B cell (primary cell): Measurements from ENCODE around the gene ARHGAP42. TPM values are rescaled to one million over a fixed set of nuclear protein-coding genes. Genes with fewer than 3 reads are reported as not detected.

Experiments
- ATAC-seq: fragments of 200-7000 bp; cut with Tn5 transposase; one replicate; pipeline ENCODE4 v1.10.0; 2021; ENCODE audit warnings: low read depth, mild to moderate bottlenecking, moderate number of reproducible peaks, moderate library complexity
- CTCF ChIA-PET: fragments of 350-600 bp; sonication (Branson Sonifier 250); formaldehyde crosslinking; loops from one replicate; lab custom pipeline; 2021; ENCODE audit warnings: antibody characterized with exemption, inconsistent platforms; lab: Charles Lee
- POLR2A ChIA-PET: fragments of 350-600 bp; sonication (Branson Sonifier 250); formaldehyde crosslinking; loops from one replicate; lab custom pipeline; 2021; ENCODE audit warnings: antibody characterized with exemption; lab: Charles Lee
- DNase-seq: peaks from one replicate; pipeline ENCODE4 v3.0.0; 2013
- H2AFZ ChIP-seq: 2 replicates; pipeline ENCODE4 v1.6.1; 2012; ENCODE audit warnings: mild to moderate bottlenecking, low read depth, low read length; ENCODE audit not compliant: insufficient read depth, poor library complexity, severe bottlenecking
- H3K27ac ChIP-seq, 2 donors: 1 replicate in 1 of 2; 2 replicates in 1 of 2; pipeline ENCODE4 v1.5.1; 2012 to 2013; ENCODE audit warnings: low read length in 2 of 2, mild to moderate bottlenecking in 2 of 2, moderate library complexity in 1 of 2
- H3K27me3 ChIP-seq, 4 experiments: fragments of 200-600 bp in 1 of 4; sonication (generic) in 1 of 4; replicated peaks in 1 of 4; 1 replicate in 2 of 4; 2 replicates in 2 of 4; pipeline versions ENCODE4 v1.6.1 to v1.7.0; 2013 to 2016; ENCODE audit warnings: low read length in 3 of 4, mild to moderate bottlenecking in 2 of 4, mixed read lengths in 1 of 4, moderate library complexity in 1 of 4; ENCODE audit not compliant: insufficient read depth in 4 of 4, control insufficient read depth in 3 of 4; ENCODE audit errors: control extremely low read depth in 1 of 4
- H3K36me3 ChIP-seq, 2 experiments: replicated peaks in 1 of 2; 1 replicate in 1 of 2; 2 replicates in 1 of 2; pipeline versions ENCODE4 v1.6.1 to v1.7.1; 2013; ENCODE audit warnings: low read length in 1 of 2; ENCODE audit not compliant: insufficient read depth in 2 of 2, control insufficient read depth in 1 of 2; ENCODE audit errors: control extremely low read depth in 1 of 2, extremely low read depth in 1 of 2
- H3K4me1 ChIP-seq, 2 donors: fragments of 200-600 bp in 1 of 2; sonication (generic) in 1 of 2; 1 replicate in 1 of 2; 2 replicates in 1 of 2; pipeline versions ENCODE4 v1.5.1 to v1.6.1; 2013 to 2017; ENCODE audit warnings: low read length in 2 of 2; ENCODE audit not compliant: control insufficient read depth in 2 of 2, insufficient read depth in 2 of 2
- H3K4me2 ChIP-seq: replicated peaks from 2 replicates; pipeline ENCODE3; 2012; ENCODE audit warnings: mild to moderate bottlenecking, low read depth, low read length; ENCODE audit not compliant: poor library complexity, severe bottlenecking
- H3K4me3 ChIP-seq, 5 experiments: fragments of 200-600 bp in 1 of 5; sonication (generic) in 1 of 5; 1 replicate in 3 of 5; 2 replicates in 2 of 5; pipeline versions ENCODE4 v1.5.1 to v1.7.0; 2011 to 2016; ENCODE audit warnings: low read length in 4 of 5, mild to moderate bottlenecking in 4 of 5, low read depth in 2 of 5, control low read depth in 1 of 5, moderate library complexity in 1 of 5; ENCODE audit not compliant: insufficient read depth in 1 of 5; ENCODE audit errors: control extremely low read depth in 1 of 5, extremely low read depth in 1 of 5
- H3K79me2 ChIP-seq: fragments of 200-600 bp; sonication (generic); one replicate; pipeline ENCODE4 v1.6.0; 2016; ENCODE audit warnings: low read length; ENCODE audit not compliant: control insufficient read depth, insufficient read depth
- H3K9ac ChIP-seq: fragments of 200-600 bp; sonication (generic); 2 replicates; pipeline ENCODE4 v1.6.1; 2017; ENCODE audit warnings: mild to moderate bottlenecking, low read length, moderate library complexity
- H3K9me3 ChIP-seq, 3 donors: one replicate each; pipeline versions ENCODE4 v1.6.1 to v1.7.1; 2013; ENCODE audit warnings: low read length in 2 of 3; ENCODE audit not compliant: control insufficient read depth in 2 of 3, insufficient read depth in 1 of 3; ENCODE audit errors: control extremely low read depth in 1 of 3
- H4K20me1 ChIP-seq: 2 replicates; pipeline ENCODE4 v1.6.0; 2012; ENCODE audit warnings: mild to moderate bottlenecking, low read length; ENCODE audit not compliant: insufficient read depth, control insufficient read depth, poor library complexity, severe bottlenecking
- H3K27ac Mint-ChIP-seq: one replicate; pipeline ENCODE4 v1.8.0; 2021; ENCODE audit warnings: mixed read lengths
- H3K27me3 Mint-ChIP-seq: one replicate; pipeline ENCODE4 v1.8.0; 2021; ENCODE audit warnings: mixed read lengths
- H3K4me1 Mint-ChIP-seq: one replicate; pipeline ENCODE4 v1.8.0; 2021; ENCODE audit warnings: mixed read lengths
- H3K4me3 Mint-ChIP-seq: one replicate; pipeline ENCODE4 v1.8.0; 2021; ENCODE audit warnings: mixed read lengths
- H3K9me3 Mint-ChIP-seq: one replicate; pipeline ENCODE4 v1.8.0; 2022; ENCODE audit warnings: mixed read lengths; ENCODE audit not compliant: insufficient read depth
- CTCF ChIP-seq: fragments of 200-600 bp; IDR thresholded peaks from one replicate; pipeline ENCODE4 v1.8.0; 2022; ENCODE audit warnings: antibody characterized with exemption, mild to moderate bottlenecking
- EZH2 ChIP-seq: IDR thresholded peaks from 2 replicates; pipeline ENCODE4 v1.6.1; 2012; ENCODE audit warnings: borderline replicate concordance, low read depth, mild to moderate bottlenecking, moderate library complexity, low read length; ENCODE audit not compliant: insufficient read depth, poor library complexity, severe bottlenecking
- WGBS: methylation state at CpG from one replicate; pipeline ENCODE4 v1.1.5; 2013; ENCODE audit warnings: missing lambda C conversion rate; ENCODE audit not compliant: insufficient coverage; 5-methylcytosine and 5-hydroxymethylcytosine counted together
- intact Hi-C: fragments of 100-400 bp; cut with micrococcal nuclease; formaldehyde crosslinking; loops from one replicate; pipeline ENCODE4 v1.10.0; 2022
- polyA plus RNA-seq: library from polyadenylated mRNA; depleted of rRNA; stranded (reverse); fragments of >200 nt; gene quantifications from 2 replicates; pipeline ENCODE4 v1.2.3, GENCODE V29; 2012
- total RNA-seq, 2 donors: library from RNA; stranded (reverse); fragments of 120-200 nt in 1 of 2; gene quantifications; 1 replicate in 1 of 2; 2 replicates in 1 of 2; pipeline versions ENCODE4 v1.2.3 to v1.2.4, GENCODE V29; 2013 to 2022

Gene ARHGAP42
- total and polyA plus RNA-seq, 2 donors (not counting 1 experiment from before 2014, with no cell fraction given) = 3.8 to 4.9 TPM

DNA sequence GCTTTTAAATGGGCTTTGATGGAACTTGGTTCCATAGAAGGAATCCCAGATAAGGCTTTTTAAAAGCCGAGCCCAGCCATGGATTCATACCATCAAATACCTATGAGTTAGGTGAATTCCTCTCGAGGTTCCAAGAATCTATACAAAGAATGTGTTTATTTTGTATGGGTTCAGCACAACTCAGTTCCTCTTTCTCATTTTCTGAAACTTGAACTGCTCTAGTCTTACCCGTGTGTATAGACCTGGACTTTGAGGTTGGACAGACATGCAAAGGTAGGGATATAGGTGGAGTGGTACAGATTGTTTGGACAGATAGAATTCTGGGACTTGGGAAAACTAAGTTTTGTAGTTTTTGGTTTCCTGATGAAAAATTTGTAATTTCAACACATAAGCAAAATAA lies 344.6 kb downstream of the ARHGAP42 start:
- no peak overlapping the region for H3K4me3 Mint-ChIP-seq
- CTCF ChIA-PET = no interaction called here
- peaks cover 5% of the 10 kb centered on the region for H3K4me1 Mint-ChIP-seq
- no peaks in the 10 kb centered on the region for H3K27me3 ChIP-seq
- no peaks in the 10 kb centered on the region for H3K9me3 Mint-ChIP-seq
- no peak overlapping the region for H3K27ac Mint-ChIP-seq
- H3K4me2 ChIP-seq = no peak overlapping the region
- H2AFZ ChIP-seq = no peak overlapping the region
- ATAC-seq (no peak), DNase-seq (no peak)
- no peaks in the 10 kb centered on the region for H3K36me3 ChIP-seq
- peaks cover 8% of the 10 kb centered on the region in 2 donors for H3K4me1 ChIP-seq
- POLR2A ChIA-PET = no interaction called here
- TF ChIP-seq CTCF (no peak), EZH2 (no peak)
- H3K9me3 ChIP-seq = no peaks in the 10 kb centered on the region
- H3K9ac ChIP-seq = no peak overlapping the region
- H3K4me3 ChIP-seq = no peak overlapping the region
- no peaks in the 10 kb centered on the region for H3K27me3 Mint-ChIP-seq
- no peak overlapping the region for H3K27ac ChIP-seq
- intact Hi-C loops = no loop called here
- H4K20me1 ChIP-seq = no peaks in the 10 kb centered on the region
- no peaks in the 10 kb centered on the region for H3K79me2 ChIP-seq
- WGBS = no CpG with 5 or more reads among the region's 3 CpGs

DNA sequence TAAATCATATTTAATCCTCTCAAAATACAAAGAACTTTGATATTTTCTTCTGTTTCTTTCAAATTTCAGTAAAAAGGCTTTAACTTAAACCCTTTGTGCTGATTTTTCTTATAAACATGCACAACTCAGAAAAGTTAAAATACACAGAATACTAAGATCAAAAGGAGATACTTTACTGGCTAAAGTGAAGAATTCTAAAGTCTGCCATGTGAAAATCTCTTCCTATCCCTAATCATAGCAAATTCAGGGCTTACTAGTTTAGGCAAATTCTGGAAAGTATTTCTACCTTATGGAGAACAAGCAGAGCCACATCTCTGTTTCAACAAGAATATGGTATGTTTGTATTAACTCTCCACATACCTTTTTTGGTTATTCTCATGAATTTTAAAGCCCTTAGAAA lies 345.9 kb downstream of the ARHGAP42 start:
- Histone ChIP-seq H3K9ac (no peak overlapping the region), H3K27ac (no peak overlapping the region), H3K4me3 (no peak overlapping the region), H3K27me3 (no peaks in the 10 kb centered on the region), H2AFZ (no peak overlapping the region), H3K9me3 (no peaks in the 10 kb centered on the region), H3K4me2 (no peak overlapping the region), H3K79me2 (no peaks in the 10 kb centered on the region), H3K4me1 (peaks cover 8% of the 10 kb centered on the region in 2 donors), H4K20me1 (no peaks in the 10 kb centered on the region), H3K36me3 (no peaks in the 10 kb centered on the region)
- intact Hi-C loops = no loop called here
- TF ChIP-seq CTCF (no peak), EZH2 (no peak)
- ATAC-seq (no peak), DNase-seq (no peak)
- H3K9me3 Mint-ChIP-seq = no peaks in the 10 kb centered on the region
- ChIA-PET CTCF (no interaction called here), POLR2A (no interaction called here)
- peaks cover 5% of the 10 kb centered on the region for H3K4me1 Mint-ChIP-seq
- H3K4me3 Mint-ChIP-seq = no peak overlapping the region
- no peak overlapping the region for H3K27ac Mint-ChIP-seq
- no peaks in the 10 kb centered on the region for H3K27me3 Mint-ChIP-seq
